ENCODE data around the gene TMIGD1. TPM values are rescaled to one million over a fixed set of nuclear protein-coding genes. Genes with fewer than 3 reads are reported as not detected.

Gene TMIGD1
- total and polyA plus RNA-seq, 2 donors (not counting 1 experiment from before 2014, with no cell fraction given), result not detected

DNA sequence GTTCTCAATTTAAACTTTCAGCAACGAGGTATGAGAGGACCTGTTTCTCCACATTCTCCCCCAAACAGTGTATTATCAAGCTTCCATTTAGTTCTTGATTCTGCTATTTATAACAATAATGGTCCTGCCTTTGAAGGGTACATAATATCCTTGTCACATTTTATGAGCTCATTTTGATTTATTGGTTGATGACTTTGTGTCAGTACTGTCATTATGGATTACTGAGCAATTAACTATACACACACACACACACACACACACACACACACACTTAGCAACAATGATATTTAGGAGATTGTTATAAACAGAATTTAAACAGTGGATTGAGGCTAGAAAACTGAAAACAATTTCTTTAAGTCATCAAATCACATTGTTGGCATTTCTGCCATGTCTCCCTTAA lies 7.0 kb downstream of the TMIGD1 start:
- no peaks in the 10 kb centered on the region for H3K36me3 ChIP-seq (replicated peaks in 1 of 2; ENCODE audit: control extremely low read depth in 1 of 2, control insufficient read depth in 1 of 2, extremely low read depth in 1 of 2, insufficient read depth in 2 of 2, low read length in 1 of 2)
- no peaks in the 10 kb centered on the region for H3K4me1 ChIP-seq (ENCODE audit: control insufficient read depth in 2 of 2, insufficient read depth in 2 of 2, low read length in 2 of 2)

DNA sequence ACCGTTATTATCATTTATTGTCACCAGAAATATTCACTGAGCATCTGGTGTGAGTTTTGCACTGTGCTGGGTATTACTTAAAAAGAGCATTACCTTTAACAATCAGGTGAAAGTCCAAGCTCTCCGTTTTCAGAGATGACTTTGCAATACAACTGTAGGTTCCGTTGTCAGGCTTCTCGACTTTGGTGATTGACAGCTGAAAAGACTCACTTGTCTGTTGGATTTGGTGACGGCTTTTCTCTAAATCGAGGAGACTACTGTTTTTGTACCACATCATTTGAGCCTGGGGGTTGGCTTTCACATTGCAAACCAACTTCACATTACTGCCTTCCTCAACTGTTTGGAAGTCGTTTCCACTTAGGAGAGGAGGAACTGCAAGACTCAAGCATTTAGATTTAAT lies 9.1 kb downstream of the TMIGD1 start:
- WGBS (ENCODE audit: insufficient coverage), result 91% methylated on average over 4 of the region's 7 CpGs
- intact Hi-C loops (cut with micrococcal nuclease), result no loop called here
- POLR2A ChIA-PET, result no interaction called here

More for the DNA sequence above, 7.0 kb downstream of the TMIGD1 start:
- H3K27me3 Mint-ChIP-seq, result no peaks in the 10 kb centered on the region
- H3K9me3 Mint-ChIP-seq (ENCODE audit: insufficient read depth), result no peaks in the 10 kb centered on the region
- Histone ChIP-seq H3K27ac (ENCODE audit: low read length in 2 of 2) (no peak overlapping the region), H2AFZ (ENCODE audit: insufficient read depth, low read depth, low read length, poor library complexity, severe bottlenecking) (no peak overlapping the region), H3K9ac (ENCODE audit: low read length) (no peak overlapping the region), H3K9me3 (ENCODE audit: control extremely low read depth in 1 of 3, control insufficient read depth in 2 of 3, insufficient read depth in 1 of 3, low read length in 2 of 3) (no peaks in the 10 kb centered on the region), H3K4me3 (ENCODE audit: control extremely low read depth in 1 of 5, extremely low read depth in 1 of 5, insufficient read depth in 1 of 5, low read depth in 2 of 5, low read length in 4 of 5) (no peak overlapping the region), H3K4me2 (replicated peaks; ENCODE audit: low read depth, low read length, poor library complexity, severe bottlenecking) (no peak overlapping the region), H4K20me1 (ENCODE audit: control insufficient read depth, insufficient read depth, low read length, poor library complexity, severe bottlenecking) (no peaks in the 10 kb centered on the region), H3K79me2 (ENCODE audit: control insufficient read depth, insufficient read depth, low read length) (no peaks in the 10 kb centered on the region), H3K27me3 (replicated peaks in 1 of 4; ENCODE audit: control extremely low read depth in 1 of 4, control insufficient read depth in 3 of 4, insufficient read depth in 4 of 4, low read length in 3 of 4) (no peaks in the 10 kb centered on the region)
- H3K27ac Mint-ChIP-seq, result no peak overlapping the region
- H3K4me3 Mint-ChIP-seq, result no peak overlapping the region
- TF ChIP-seq, protein P1, sequence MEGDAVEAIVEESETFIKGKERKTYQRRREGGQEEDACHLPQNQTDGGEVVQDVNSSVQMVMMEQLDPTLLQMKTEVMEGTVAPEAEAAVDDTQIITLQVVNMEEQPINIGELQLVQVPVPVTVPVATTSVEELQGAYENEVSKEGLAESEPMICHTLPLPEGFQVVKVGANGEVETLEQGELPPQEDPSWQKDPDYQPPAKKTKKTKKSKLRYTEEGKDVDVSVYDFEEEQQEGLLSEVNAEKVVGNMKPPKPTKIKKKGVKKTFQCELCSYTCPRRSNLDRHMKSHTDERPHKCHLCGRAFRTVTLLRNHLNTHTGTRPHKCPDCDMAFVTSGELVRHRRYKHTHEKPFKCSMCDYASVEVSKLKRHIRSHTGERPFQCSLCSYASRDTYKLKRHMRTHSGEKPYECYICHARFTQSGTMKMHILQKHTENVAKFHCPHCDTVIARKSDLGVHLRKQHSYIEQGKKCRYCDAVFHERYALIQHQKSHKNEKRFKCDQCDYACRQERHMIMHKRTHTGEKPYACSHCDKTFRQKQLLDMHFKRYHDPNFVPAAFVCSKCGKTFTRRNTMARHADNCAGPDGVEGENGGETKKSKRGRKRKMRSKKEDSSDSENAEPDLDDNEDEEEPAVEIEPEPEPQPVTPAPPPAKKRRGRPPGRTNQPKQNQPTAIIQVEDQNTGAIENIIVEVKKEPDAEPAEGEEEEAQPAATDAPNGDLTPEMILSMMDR (IDR thresholded peaks at IDR 0.05), result no peak
- TF ChIP-seq EZH2 (IDR thresholded peaks at IDR 0.05; ENCODE audit: borderline replicate concordance, insufficient read depth, low read depth, low read length, poor library complexity, severe bottlenecking), result no peak
- ChIA-PET POLR2A (no interaction called here), CTCF (interaction anchor here (0.6 to 1.9 kb wide), 6 partner anchors 10 to 222 kb away, joined by 4 to 8 read pairs (median 5); no protein-coding TSS in a partner anchor)
- intact Hi-C loops (cut with micrococcal nuclease), result no loop called here
- DNase-seq (no peak), ATAC-seq (ENCODE audit: low read depth) (no peak)
- no CpG with 5 or more reads among the region's 1 CpG for WGBS (ENCODE audit: insufficient coverage)
- peaks cover 7% of the 10 kb centered on the region for H3K4me1 Mint-ChIP-seq

More for the DNA sequence above, 9.1 kb downstream of the TMIGD1 start:
- no peaks in the 10 kb centered on the region for H3K9me3 Mint-ChIP-seq (ENCODE audit: insufficient read depth)
- Histone ChIP-seq H3K9me3 (ENCODE audit: control extremely low read depth in 1 of 3, control insufficient read depth in 2 of 3, insufficient read depth in 1 of 3, low read length in 2 of 3) (no peaks in the 10 kb centered on the region), H3K27ac (ENCODE audit: low read length in 2 of 2) (no peak overlapping the region), H3K4me1 (ENCODE audit: control insufficient read depth in 2 of 2, insufficient read depth in 2 of 2, low read length in 2 of 2) (no peaks in the 10 kb centered on the region), H3K9ac (ENCODE audit: low read length) (no peak overlapping the region), H4K20me1 (ENCODE audit: control insufficient read depth, insufficient read depth, low read length, poor library complexity, severe bottlenecking) (no peaks in the 10 kb centered on the region), H3K4me2 (replicated peaks; ENCODE audit: low read depth, low read length, poor library complexity, severe bottlenecking) (no peak overlapping the region), H3K27me3 (replicated peaks in 1 of 4; ENCODE audit: control extremely low read depth in 1 of 4, control insufficient read depth in 3 of 4, insufficient read depth in 4 of 4, low read length in 3 of 4) (no peaks in the 10 kb centered on the region), H2AFZ (ENCODE audit: insufficient read depth, low read depth, low read length, poor library complexity, severe bottlenecking) (no peak overlapping the region), H3K79me2 (ENCODE audit: control insufficient read depth, insufficient read depth, low read length) (no peaks in the 10 kb centered on the region), H3K4me3 (ENCODE audit: control extremely low read depth in 1 of 5, extremely low read depth in 1 of 5, insufficient read depth in 1 of 5, low read depth in 2 of 5, low read length in 4 of 5) (no peak overlapping the region), H3K36me3 (replicated peaks in 1 of 2; ENCODE audit: control extremely low read depth in 1 of 2, control insufficient read depth in 1 of 2, extremely low read depth in 1 of 2, insufficient read depth in 2 of 2, low read length in 1 of 2) (no peaks in the 10 kb centered on the region)
- DNase-seq (no peak), ATAC-seq (ENCODE audit: low read depth) (no peak)
- H3K27ac Mint-ChIP-seq, result no peak overlapping the region
- no peaks in the 10 kb centered on the region for H3K27me3 Mint-ChIP-seq
- no peak for TF ChIP-seq EZH2 (IDR thresholded peaks at IDR 0.05; ENCODE audit: borderline replicate concordance, insufficient read depth, low read depth, low read length, poor library complexity, severe bottlenecking)
- TF ChIP-seq, protein P1 (IDR thresholded peaks at IDR 0.05), result no peak
- peaks cover 7% of the 10 kb centered on the region for H3K4me1 Mint-ChIP-seq
- no peak overlapping the region for H3K4me3 Mint-ChIP-seq
- CTCF ChIA-PET, result interaction anchor here (0.6 to 3.1 kb wide), 2 partner anchors 15 to 296 kb away, joined by 6 to 16 read pairs; no protein-coding TSS in a partner anchor
